Colonic mucosa (tissue), 4 donors: ENCODE results near the gene AK4. TPM values are rescaled to one million over a fixed set of nuclear protein-coding genes. Genes with fewer than 3 reads are reported as not detected.

Experiments
- DNase-seq: peaks from one replicate; pipeline ENCODE4 v3.0.0-alpha.2; 2020
- H3K27ac ChIP-seq: fragments of 200-600 bp; one replicate; pipeline ENCODE4 v1.8.0; 2021
- H3K27me3 ChIP-seq: fragments of 200-600 bp; one replicate; pipeline ENCODE4 v1.8.0; 2021
- H3K36me3 ChIP-seq: fragments of 200-600 bp; one replicate; pipeline ENCODE4 v1.8.0; 2021
- H3K4me1 ChIP-seq: fragments of 200-600 bp; one replicate; pipeline ENCODE4 v1.8.0; 2021; ENCODE audit warnings: mild to moderate bottlenecking
- H3K4me3 ChIP-seq: fragments of 200-600 bp; one replicate; pipeline ENCODE4 v1.8.0; 2021
- H3K9ac ChIP-seq, 2 donors: one replicate each; pipeline ENCODE4 v1.7.0; 2013; ENCODE audit warnings: control low read depth in 2 of 2, low read depth in 2 of 2, low read length in 2 of 2
- H3K9me3 ChIP-seq: fragments of 200-600 bp; one replicate; pipeline ENCODE4 v1.8.0; 2021
- intact Hi-C: fragments of 100-400 bp; cut with DNase I; formaldehyde crosslinking; loops from one replicate; pipeline ENCODE4 v1.14.1; 2022
- total RNA-seq, 2 donors: library from RNA; stranded (reverse); fragmentation: NEBNext Ultra II Directional in 1 of 2; extraction: Animal tissue kit (Norgen Biotek cat#: 25700) in 1 of 2; gene quantifications; one replicate each; pipeline ENCODE4 v1.2.1, GENCODE V29; 2021
- TF ChIP-seq, protein P1 (sequence below): fragments of 200-600 bp; IDR thresholded peaks from one replicate; pipeline ENCODE4 v1.8.0; 2022; ENCODE audit warnings: antibody characterized with exemption, mild to moderate bottlenecking
- donor health status: healthy.
- donor health status: DM: no; HTN: no; CAD: no.
- donor health status: DM: no; HTN: no; CAD: no.

AK4 gene
- total RNA-seq, 2 donors from 2014 or later: 60.3 to 112 TPM

DNA sequence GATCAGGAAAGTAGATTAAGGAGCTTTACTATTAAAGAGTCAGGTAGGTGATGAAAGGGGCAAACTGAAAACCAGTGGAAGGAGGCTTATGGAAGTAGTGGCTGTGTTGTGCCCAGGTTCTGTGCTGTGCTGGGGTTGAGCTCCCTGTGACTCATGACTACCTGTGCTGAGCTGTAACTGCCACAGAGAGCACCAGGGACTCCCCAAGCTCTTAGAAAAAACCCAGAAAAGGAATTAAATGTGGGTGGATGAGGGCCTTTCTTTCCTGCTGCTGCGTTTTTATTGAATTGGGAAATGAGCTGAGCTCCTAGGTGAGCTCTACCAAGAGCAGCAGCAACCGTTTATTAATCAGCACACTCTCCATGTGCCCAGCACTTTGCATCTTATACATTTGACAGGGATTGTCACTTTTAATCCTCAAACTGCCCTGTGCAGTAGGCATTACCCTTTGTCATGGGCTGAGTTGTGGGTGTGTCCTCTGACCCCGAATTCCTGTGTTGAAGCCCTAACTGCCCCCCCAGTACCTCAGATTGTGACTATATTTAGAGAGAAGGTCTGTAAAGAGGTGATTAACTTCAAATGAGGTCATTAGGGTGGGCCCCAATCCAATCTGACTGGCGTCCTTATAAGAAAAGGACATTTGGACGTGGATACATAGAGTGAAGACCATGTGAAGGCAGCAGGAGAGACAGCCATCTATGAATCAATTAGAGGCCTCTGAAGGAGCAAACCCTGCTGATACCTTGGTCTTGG lies 65.4 kb downstream of the AK4 start:
- intact Hi-C loops: loop anchor here (5.0 kb wide), 1 partner anchor 136 kb away; no protein-coding TSS in a partner anchor
- Histone ChIP-seq H3K4me1 (no peaks in the 10 kb centered on the region), H3K27ac (no peak overlapping the region), H3K9ac (no peak overlapping the region), H3K9me3 (no peaks in the 10 kb centered on the region), H3K27me3 (no peaks in the 10 kb centered on the region), H3K4me3 (no peak overlapping the region), H3K36me3 (no peaks in the 10 kb centered on the region)
- TF ChIP-seq, protein P1, sequence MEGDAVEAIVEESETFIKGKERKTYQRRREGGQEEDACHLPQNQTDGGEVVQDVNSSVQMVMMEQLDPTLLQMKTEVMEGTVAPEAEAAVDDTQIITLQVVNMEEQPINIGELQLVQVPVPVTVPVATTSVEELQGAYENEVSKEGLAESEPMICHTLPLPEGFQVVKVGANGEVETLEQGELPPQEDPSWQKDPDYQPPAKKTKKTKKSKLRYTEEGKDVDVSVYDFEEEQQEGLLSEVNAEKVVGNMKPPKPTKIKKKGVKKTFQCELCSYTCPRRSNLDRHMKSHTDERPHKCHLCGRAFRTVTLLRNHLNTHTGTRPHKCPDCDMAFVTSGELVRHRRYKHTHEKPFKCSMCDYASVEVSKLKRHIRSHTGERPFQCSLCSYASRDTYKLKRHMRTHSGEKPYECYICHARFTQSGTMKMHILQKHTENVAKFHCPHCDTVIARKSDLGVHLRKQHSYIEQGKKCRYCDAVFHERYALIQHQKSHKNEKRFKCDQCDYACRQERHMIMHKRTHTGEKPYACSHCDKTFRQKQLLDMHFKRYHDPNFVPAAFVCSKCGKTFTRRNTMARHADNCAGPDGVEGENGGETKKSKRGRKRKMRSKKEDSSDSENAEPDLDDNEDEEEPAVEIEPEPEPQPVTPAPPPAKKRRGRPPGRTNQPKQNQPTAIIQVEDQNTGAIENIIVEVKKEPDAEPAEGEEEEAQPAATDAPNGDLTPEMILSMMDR: no peak
- no peak for DNase-seq

DNA sequence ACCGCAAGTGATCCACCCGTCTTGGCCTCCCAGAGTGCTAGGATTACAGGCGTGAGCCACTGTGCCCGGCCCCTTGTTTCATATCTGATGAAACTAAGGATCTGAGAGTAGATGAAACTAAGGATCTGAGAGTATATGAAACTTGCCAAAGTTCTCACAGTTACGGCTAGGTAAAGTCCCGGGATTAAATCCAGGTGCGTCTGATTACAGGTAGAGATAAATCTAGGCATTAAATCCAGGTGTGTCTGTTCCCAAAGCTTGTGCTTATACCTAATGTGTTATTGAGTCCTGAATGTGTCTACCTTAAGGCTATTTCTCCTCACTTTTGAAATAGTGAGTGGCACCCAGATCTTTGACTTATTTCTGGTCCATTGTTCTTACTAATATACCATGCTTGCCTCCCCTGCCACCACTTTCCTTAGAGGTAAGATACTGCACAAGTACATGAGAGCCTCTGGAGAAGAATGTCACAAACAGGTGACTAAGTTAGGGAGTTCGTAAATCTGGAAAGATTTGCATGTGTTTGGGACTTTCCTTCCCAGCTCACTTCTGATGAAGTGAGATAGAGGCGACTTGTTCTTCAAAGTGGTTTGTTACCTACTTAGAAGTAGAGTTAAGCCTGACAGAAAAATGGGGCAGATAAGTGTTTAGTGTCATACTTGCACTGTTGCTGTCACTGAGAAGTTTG lies 66.5 kb downstream of the AK4 start:
- no peaks in the 10 kb centered on the region for H3K4me1 ChIP-seq
- intact Hi-C loops: loop anchor here (5.0 kb wide), 1 partner anchor 137 kb away; no protein-coding TSS in a partner anchor

DNA sequence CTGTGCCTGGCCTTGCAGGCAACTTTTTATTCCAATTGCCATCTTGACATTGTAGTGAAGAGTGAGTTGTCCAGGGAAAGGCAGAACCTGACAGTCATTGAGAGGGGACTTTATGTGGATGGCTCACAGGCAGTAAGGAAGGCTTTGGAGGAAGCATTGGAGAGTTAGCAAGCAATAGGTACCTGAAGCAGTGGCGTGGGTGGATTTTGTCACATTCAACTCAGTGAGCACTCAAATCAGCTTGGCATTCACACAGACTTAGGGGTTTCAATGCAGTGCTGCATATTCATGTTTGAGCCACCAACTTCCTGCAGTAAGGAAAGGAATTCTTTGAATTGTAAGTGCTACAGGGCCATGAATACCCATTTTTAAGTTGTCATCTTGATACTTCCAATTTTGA lies 69.0 kb downstream of the AK4 start:
- TF ChIP-seq, protein P1: no peak
- intact Hi-C loops: no loop called here
- Histone ChIP-seq H3K9ac (no peak overlapping the region), H3K27me3 (no peaks in the 10 kb centered on the region), H3K4me3 (no peak overlapping the region), H3K9me3 (no peaks in the 10 kb centered on the region), H3K36me3 (no peaks in the 10 kb centered on the region), H3K27ac (no peak overlapping the region), H3K4me1 (no peaks in the 10 kb centered on the region)
- no peak for DNase-seq

More for the DNA sequence above, 66.5 kb downstream of the AK4 start:
- H3K9ac ChIP-seq: no peak overlapping the region
- no peaks in the 10 kb centered on the region for H3K36me3 ChIP-seq
- no peak overlapping the region for H3K27ac ChIP-seq
- no peaks in the 10 kb centered on the region for H3K9me3 ChIP-seq
- H3K27me3 ChIP-seq: no peaks in the 10 kb centered on the region
- TF ChIP-seq, protein P1: no peak
- no peak for DNase-seq
- no peak overlapping the region for H3K4me3 ChIP-seq

DNA sequence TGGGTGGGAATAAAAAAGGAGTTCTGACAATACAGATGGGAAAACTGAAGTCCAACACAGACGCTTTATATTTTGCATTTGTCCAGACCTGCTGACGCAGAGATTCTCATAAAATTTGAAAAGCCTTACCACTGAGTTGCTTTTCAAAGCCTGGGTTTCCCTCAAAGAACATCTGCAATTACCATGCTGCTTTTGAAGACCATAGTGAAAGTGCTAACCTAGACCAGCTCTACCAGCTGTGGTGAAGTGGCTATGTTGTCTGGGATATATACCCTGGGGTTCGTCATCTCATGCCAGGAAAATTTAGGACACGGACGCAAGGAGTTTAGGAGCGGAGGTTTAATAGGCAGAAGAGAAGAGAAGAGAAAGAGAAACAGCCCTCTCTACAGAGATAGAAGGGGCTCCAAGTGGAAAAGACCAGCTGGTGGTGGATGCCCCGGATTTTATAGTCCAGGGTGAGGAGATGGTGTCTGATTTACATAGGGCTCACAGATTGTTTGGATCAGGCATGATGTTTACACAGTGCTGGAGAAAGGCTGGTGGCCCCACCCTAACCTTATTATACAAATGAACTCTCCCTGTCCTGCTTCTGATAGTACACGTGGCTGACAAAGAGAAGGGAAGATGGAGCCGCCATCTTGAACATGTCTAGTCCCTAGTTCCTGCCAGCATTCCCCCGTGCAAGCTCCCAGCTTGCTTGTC lies 73.8 kb downstream of the AK4 start:
- DNase-seq: no peak
- no peaks in the 10 kb centered on the region for H3K9me3 ChIP-seq
- intact Hi-C loops: no loop called here
- no peaks in the 10 kb centered on the region for H3K36me3 ChIP-seq
- no peaks in the 10 kb centered on the region for H3K27me3 ChIP-seq
- H3K9ac ChIP-seq: no peak overlapping the region
- TF ChIP-seq, protein P1: no peak
- H3K4me1 ChIP-seq: no peaks in the 10 kb centered on the region
- no peak overlapping the region for H3K4me3 ChIP-seq
- H3K27ac ChIP-seq: no peak overlapping the region

DNA sequence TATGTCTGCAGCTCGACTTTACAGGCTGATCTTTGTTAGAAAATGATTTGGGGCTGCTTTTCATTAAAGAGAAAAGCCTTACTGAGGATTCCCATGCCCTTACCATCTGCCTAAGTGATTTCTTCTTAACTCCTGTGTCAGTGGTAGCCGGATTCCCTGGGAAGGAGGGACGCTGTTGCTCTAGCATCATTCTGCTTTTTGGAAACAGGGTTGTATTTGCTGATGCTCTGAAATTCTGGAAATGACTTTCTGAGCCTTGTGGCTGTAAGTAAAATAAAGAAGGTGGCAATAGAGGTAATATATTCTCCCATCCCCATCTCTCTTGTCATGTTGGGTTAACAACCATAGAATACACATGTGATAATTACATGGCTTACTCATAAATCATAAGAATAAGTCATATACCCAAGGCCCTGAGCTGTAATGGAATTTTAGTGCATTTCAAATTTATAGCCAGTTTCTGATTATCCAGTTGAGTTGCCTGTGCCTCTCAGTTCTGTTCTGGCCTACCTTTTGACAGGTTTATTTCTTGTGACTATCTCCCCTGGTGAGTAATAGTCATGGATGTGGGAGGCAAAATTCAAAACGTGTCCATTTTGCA lies 74.4 kb downstream of the AK4 start:
- Histone ChIP-seq H3K9ac (no peak overlapping the region), H3K4me3 (no peak overlapping the region), H3K27me3 (no peaks in the 10 kb centered on the region), H3K36me3 (no peaks in the 10 kb centered on the region), H3K4me1 (no peaks in the 10 kb centered on the region), H3K9me3 (no peaks in the 10 kb centered on the region), H3K27ac (no peak overlapping the region)
- TF ChIP-seq, protein P1: no peak
- intact Hi-C loops: no loop called here
- DNase-seq: no peak
